SHP77 treated with DMSO at 0.1 percent for 48 hours (cell line): ENCODE data around the gene THSD7A.
A peak's percentile ranks its signal among the peaks of the same experiment; 100 is the strongest.

Source experiments
- DNase-seq: peaks from one replicate; lab custom pipeline; 2025; lab: John Stamatoyannopoulos, UW

The THSD7A gene

GRCh38 chr7:11831736-11832495 lies at the start of gene THSD7A:
THSD7A (minus strand) TSS chr7:11832198; CDS start chr7:11831946, 252 bp downstream.
- peak; percentile 83 for DNase-seq

- no peak for DNase-seq
Observed at GRCh38 chr7:11881680-11882079, 49.7 kb upstream of the THSD7A start.

- no peak for DNase-seq
Observed at GRCh38 chr7:11875635-11876034, 43.6 kb upstream of the THSD7A start.

GRCh38 chr7:11865671-11866070 lies 33.7 kb upstream of the THSD7A start:
- DNase-seq = no peak

- DNase-seq = peak; percentile 46
Observed at GRCh38 chr7:11858622-11859302, 26.8 kb upstream of the THSD7A start.

GRCh38 chr7:11858026-11858425 lies 26.0 kb upstream of the THSD7A start:
- peak; percentile 46 for DNase-seq

- no peak for DNase-seq
Observed at GRCh38 chr7:11848251-11848650, 16.3 kb upstream of the THSD7A start.

- no peak for DNase-seq
Observed at GRCh38 chr7:11847336-11847735, 15.3 kb upstream of the THSD7A start.

- DNase-seq = no peak
Observed at GRCh38 chr7:11846361-11846955, 14.5 kb upstream of the THSD7A start.

GRCh38 chr7:11843113-11843765 lies 11.2 kb upstream of the THSD7A start:
- no peak for DNase-seq

GRCh38 chr7:11841657-11842056 lies 9.7 kb upstream of the THSD7A start:
- no peak for DNase-seq

- no peak for DNase-seq
Observed at GRCh38 chr7:11835260-11835659, 3.3 kb upstream of the THSD7A start.

- DNase-seq = peak; percentile 82
Observed at GRCh38 chr7:11833431-11833830, 1.4 kb upstream of the THSD7A start.

- peak; percentile 65 for DNase-seq
Observed at GRCh38 chr7:11831156-11831735, 752 bp downstream of the THSD7A start.

GRCh38 chr7:11830582-11831155 lies 1.3 kb downstream of the THSD7A start:
- peak; percentile 65 for DNase-seq

GRCh38 chr7:11829954-11830353 lies 2.0 kb downstream of the THSD7A start:
- no peak for DNase-seq

- no peak for DNase-seq
Observed at GRCh38 chr7:11819947-11820346, 12.1 kb downstream of the THSD7A start.

- no peak for DNase-seq
Observed at GRCh38 chr7:11819271-11819670, 12.7 kb downstream of the THSD7A start.

- DNase-seq = no peak
Observed at GRCh38 chr7:11818281-11818680, 13.7 kb downstream of the THSD7A start.

- no peak for DNase-seq
Observed at GRCh38 chr7:11817111-11817740, 14.8 kb downstream of the THSD7A start.

GRCh38 chr7:11811709-11812108 lies 20.3 kb downstream of the THSD7A start:
- no peak for DNase-seq
